HG03025 (cell line): ENCODE measurements around the gene RNU7-1.

ENCODE experiments used
- ATAC-seq: cut with Tn5 transposase; IDR thresholded peaks from one replicate; pipeline ENCODE4 v1.9.1; 2021; ENCODE audit warnings: mild to moderate bottlenecking, moderate library complexity; ENCODE audit not compliant: unreplicated experiment, low FRiP score

Gene RNU7-1

GRCh38 chr12:6952121-6952862 is 8.7 kb downstream of the RNU7-1 start:
- ATAC-seq: no peak

- peak; percentile 0 for ATAC-seq
These were observed 9.3 kb downstream of the RNU7-1 start for GRCh38 chr12:6952863-6953441.

DNA sequence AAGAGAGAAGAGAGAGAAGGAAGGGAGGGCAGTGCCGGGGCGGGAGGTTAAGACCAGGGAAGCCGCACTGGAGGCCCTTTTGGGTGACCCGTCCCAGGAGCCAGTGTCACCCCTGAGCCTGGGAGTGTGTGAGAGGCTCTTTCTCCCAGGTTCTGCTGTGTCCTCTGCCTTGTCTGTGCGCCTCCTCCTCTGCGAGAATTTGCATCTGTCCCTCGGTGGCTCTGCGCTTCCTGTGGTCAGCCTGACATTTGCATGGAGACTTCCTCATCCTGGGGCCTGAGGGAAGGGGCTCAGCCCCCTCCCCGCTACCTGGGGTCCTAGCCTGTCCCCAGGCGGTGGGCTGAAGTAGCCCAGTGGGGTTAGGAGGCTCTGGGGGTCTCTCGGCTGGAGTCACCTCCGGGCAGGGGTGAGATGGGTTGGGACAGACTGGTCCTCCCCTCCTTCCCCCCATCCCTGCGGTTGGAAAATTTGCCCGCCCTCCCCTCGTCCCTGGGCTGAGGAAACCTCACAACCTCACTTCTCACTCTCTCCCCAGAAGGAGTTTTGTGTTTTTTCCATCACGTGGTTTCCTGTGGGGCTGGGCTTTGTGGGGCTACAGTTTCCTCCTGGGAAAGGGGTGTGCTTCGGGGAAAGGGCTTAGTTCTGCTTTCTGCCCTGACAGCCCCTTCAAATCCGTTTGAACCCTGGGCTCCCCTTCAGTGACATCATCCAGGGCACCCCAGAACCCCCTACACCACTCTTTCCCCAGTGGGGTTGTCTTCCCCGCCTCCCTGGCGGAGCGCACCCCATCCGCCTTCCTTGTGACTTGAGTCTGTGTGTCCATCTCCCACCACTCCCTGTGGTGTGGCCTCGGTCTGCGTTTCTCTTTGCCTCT is 10.1 kb downstream of the RNU7-1 start:
- ATAC-seq: peak; percentile 47

- ATAC-seq: no peak
These were observed 10.9 kb downstream of the RNU7-1 start for GRCh38 chr12:6954316-6955107.

DNA sequence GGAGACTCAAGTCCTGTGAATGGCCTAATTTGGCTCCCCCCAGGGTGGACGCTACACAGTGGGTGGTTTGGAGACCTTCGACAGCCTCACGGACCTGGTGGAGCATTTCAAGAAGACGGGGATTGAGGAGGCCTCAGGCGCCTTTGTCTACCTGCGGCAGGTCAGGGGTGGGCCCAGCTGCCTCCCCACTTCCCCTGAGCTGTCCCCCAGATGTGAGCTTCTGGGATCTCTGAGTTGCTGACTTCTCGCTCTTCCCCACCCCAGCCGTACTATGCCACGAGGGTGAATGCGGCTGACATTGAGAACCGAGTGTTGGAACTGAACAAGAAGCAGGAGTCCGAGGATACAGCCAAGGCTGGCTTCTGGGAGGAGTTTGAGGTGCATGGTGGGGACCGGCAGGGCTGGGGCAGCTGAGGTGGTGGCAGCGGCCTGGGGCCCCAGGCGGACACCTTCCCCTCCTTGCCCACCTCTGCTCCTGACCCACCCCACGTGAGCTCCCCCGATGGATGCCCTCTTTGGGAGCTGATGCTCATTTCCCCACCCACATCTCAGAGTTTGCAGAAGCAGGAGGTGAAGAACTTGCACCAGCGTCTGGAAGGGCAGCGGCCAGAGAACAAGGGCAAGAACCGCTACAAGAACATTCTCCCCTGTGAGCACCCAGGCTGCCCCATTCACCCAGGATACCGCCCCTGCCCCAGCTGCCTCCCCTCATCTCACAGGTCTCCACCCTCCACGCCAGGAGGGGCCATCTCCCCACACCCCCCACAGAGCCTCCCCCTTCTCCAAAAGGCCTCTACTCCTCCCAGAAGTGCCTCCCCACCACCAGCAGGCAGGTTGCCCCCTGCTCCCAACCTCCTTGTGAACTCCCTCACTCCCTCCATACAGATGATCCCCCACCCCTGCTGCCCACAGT is 11.7 kb downstream of the RNU7-1 start:
- no peak for ATAC-seq

DNA sequence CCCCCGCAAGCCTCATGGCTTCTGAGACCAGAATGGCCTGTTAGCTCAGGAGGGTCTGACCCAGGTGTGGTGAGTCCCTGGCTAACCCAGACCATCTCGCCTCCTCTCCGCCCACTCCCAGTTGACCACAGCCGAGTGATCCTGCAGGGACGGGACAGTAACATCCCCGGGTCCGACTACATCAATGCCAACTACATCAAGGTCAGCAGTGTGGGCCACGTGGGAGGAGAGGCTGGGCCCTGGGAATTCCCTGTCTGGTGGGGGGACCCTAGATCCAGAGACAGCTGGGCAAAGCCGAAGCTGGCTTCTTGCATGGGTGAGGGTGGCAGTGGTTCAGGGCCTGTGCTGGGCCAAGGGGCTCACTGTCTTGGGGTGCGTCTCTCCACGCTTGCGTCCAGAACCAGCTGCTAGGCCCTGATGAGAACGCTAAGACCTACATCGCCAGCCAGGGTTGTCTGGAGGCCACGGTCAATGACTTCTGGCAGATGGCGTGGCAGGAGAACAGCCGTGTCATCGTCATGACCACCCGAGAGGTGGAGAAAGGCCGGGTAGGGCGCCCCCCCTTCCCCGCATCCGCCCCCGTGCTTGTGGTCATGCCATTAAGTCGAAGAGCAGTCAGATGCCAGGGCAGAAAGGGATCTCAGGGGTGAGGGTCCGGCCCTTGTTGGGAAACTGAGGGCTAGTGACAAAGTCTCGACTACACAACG is 12.6 kb downstream of the RNU7-1 start:
- ATAC-seq: no peak

DNA sequence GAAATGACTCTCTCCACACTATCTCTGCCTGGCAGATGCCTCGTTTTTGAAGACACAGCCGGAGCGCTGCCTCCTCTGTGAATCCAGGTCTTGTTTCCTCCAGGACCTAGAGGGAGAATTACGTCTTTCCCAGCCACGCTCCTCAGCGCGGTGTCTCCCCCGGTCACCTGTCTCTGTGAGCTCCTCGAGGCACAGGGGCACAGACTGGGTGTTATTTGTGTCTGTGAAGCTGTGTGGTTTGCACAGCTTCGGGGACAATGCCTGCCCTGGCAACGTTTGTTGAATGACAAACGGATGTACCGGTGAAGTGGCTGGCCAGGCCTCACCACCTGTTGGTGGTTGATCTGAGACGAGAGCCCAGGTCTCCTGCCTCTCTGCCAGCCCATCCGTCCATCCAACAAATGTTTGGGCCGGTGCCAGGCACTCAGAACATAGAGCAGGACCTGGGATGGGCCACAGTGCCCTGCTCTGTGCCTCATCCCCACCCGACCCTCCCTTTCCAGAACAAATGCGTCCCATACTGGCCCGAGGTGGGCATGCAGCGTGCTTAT is 13.6 kb downstream of the RNU7-1 start:
- no peak for ATAC-seq

GRCh38 chr12:6957741-6958608 is 14.4 kb downstream of the RNU7-1 start:
- ATAC-seq: no peak

DNA sequence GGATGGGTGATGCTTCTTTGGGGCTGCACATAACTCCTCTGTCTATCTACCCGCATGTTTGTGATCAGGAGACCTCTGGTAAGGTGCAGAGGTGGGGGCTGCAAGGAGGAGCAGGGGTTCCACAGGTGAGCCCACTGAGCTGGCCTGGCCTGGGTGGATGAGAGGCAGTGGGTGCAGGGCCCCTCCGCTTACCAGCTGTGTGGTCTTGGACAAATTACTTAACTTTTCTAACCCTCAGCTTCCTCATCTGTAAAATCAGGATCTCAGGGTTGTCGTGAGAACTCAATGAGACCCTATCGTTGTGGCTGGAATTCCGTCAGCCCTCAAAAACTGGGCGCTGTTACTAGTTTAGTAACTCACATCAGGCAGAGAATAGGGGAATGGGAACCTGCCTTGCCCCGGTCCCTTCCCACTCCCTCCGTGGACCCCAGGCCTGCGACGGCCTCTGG is 15.0 kb downstream of the RNU7-1 start:
- ATAC-seq: no peak

- peak; percentile 40 for ATAC-seq
These were observed 15.6 kb downstream of the RNU7-1 start for GRCh38 chr12:6959058-6959804.

DNA sequence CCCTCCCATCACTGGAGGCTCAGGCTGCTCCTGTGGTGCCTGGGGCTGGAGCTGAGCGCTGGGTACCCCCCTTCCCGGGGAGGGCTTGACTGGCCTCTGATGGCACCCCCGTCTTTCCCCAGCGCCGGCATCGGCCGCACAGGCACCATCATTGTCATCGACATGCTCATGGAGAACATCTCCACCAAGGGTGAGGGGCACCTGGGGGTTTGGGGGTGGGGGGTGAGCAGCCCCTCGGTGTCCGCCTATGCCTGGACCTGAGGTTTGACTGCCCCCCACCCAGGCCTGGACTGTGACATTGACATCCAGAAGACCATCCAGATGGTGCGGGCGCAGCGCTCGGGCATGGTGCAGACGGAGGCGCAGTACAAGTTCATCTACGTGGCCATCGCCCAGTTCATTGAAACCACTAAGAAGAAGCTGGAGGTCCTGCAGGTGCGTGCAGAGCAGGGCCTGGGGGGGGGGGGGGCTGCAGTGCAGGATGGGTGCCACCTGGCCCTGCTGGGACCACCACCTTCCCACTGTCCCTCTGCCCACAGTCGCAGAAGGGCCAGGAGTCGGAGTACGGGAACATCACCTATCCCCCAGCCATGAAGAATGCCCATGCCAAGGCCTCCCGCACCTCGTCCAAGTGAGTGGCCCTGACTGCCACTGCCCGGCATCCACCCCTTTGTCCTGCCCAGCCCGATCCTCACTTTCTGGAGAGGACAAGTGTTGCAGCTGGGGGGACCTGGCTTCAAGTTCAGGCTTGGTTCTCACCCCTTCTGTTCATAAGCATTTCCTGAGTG is 16.4 kb downstream of the RNU7-1 start:
- no peak for ATAC-seq

DNA sequence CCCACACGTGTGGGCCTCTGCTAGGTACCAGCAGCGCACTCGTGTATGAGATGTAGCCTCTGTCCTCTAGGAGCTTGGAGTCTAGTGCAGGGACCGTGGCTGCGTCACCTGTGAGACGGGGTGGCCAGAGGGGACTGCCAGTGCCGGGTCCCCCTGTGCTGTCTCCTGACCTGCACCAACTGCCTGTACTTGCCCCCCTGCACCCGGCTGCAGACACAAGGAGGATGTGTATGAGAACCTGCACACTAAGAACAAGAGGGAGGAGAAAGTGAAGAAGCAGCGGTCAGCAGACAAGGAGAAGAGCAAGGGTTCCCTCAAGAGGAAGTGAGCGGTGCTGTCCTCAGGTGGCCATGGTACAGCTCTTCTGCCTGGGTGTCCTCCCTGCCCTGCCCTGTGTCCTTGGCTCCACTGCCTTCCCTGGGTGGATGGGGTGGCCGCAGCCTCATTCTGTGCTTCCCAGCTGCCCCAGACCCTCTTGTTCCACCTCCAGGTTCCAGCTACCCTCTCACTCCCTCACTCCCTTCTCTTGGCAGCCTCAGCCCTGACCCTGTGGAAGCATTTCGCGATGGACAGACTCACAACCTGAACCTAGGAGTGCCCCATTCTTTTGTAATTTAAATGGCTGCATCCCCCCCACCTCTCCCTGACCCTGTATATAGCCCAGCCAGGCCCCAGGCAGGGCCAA is 17.1 kb downstream of the RNU7-1 start:
- no peak for ATAC-seq

DNA sequence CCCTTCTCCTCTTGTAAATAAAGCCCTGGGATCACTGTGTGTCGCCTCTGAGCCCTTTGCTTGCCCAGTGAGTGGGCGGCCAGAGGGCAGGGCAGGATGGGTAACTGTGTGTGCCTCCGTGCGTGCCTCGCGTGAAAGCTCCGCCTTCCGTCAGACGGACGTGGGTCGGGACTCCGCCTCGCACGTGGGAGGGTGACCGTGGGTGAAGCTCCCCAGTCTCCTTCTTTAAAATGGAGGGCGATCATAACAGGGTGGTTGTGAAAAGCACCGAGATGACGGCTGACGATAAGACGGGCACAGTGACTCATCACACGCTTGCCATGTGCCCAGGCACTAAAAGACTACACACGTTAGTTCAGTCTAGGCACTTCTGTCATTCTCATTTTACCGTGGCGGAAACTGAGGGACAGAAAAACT is 17.7 kb downstream of the RNU7-1 start:
- ATAC-seq: no peak

- no peak for ATAC-seq
These were observed 18.2 kb downstream of the RNU7-1 start for GRCh38 chr12:6961695-6962284.

DNA sequence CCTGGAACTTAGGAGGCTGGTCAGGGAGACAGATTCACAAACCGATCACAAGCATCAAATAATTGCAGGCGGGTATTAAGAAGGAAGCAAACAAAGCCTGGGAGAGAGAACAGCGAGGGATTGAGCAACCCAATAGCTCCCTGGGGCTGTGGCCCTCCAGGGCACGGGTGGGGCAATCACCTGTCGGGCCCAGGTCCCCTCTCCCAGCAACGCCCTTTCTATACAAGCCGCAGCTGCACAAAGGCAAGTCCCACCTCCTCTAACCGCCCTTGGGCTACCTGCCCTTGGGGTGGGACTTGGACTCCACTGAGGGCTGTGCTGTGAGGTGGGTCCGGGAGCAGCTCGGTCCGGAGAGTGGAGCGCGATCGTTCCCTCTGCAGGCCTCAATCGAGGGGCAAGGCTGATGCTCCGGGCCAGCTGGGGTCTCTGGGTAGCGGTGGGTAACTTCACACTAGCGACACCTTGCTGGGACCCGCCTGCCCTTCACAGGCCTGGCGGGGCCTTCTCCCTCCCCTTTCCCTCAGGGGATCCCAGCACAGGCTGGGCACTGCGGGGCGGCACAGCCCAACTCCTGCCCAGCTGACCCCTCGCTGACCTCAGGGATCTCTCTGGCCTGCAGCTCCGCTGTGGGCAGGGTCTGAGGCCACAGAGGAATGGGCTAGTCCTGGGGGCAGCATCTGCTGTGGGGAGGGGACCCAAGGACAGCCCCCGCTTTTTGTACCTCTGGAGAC is 18.8 kb downstream of the RNU7-1 start:
- no peak for ATAC-seq
